OCI-LY1 (cell line): ENCODE measurements around the gene ARHGAP25.

Experiments
- H2AFZ ChIP-seq: fragments of 200-600 bp; sonication (generic), shearing (Covaris generic); 2 replicates; pipeline ENCODE4 v1.6.0; 2014; ENCODE audit warnings: antibody characterized with exemption, mild to moderate bottlenecking, low read length
- H3F3A ChIP-seq: fragments of 200-600 bp; sonication (generic), shearing (Covaris generic); 2 replicates; pipeline ENCODE4 v1.6.0; 2014; ENCODE audit warnings: mild to moderate bottlenecking, antibody characterized with exemption, low read length, moderate library complexity; ENCODE audit not compliant: insufficient read depth
- H3K27ac ChIP-seq: fragments of 200-600 bp; sonication (generic); 2 replicates; pipeline ENCODE4 v1.5.1; 2014; ENCODE audit warnings: low read length, mixed run types, mild to moderate bottlenecking, low read depth; ENCODE audit not compliant: poor library complexity, severe bottlenecking
- H3K27me3 ChIP-seq: fragments of 200-600 bp; sonication (generic); 2 replicates; pipeline ENCODE4 v1.6.0; 2014; ENCODE audit warnings: antibody characterized with exemption, mild to moderate bottlenecking, low read length, moderate library complexity; ENCODE audit not compliant: insufficient read depth
- H3K36me3 ChIP-seq: fragments of 200-600 bp; sonication (generic); 2 replicates; pipeline ENCODE4 v1.6.1; 2014; ENCODE audit warnings: mild to moderate bottlenecking, antibody characterized with exemption, low read length, moderate library complexity, mixed read lengths; ENCODE audit not compliant: insufficient read depth
- H3K4me1 ChIP-seq: fragments of 200-600 bp; sonication (generic); 2 replicates; pipeline ENCODE4 v1.5.1; 2014; ENCODE audit warnings: mild to moderate bottlenecking, low read length, moderate library complexity; ENCODE audit not compliant: insufficient read depth, severe bottlenecking
- H3K4me2 ChIP-seq: fragments of 200-600 bp; sonication (generic), shearing (Covaris generic); 2 replicates; pipeline ENCODE4 v1.6.1; 2014; ENCODE audit warnings: low read length
- H3K4me3 ChIP-seq: fragments of 200-600 bp; sonication (generic); 2 replicates; pipeline ENCODE4 v1.5.1; 2014; ENCODE audit warnings: low read length, low read depth, mild to moderate bottlenecking, mixed read lengths; ENCODE audit not compliant: poor library complexity, severe bottlenecking
- H3K79me2 ChIP-seq: fragments of 200-600 bp; shearing (Covaris generic); 2 replicates; pipeline ENCODE4 v1.6.1; 2016; ENCODE audit warnings: mixed run types, low read length, mixed read lengths; ENCODE audit not compliant: insufficient read depth
- H3K9ac ChIP-seq: fragments of 200-600 bp; sonication (generic), shearing (Covaris generic); 2 replicates; pipeline ENCODE4 v1.6.1; 2014; ENCODE audit warnings: mild to moderate bottlenecking, low read length, mixed read lengths
- H3K9me2 ChIP-seq: fragments of 200-600 bp; sonication (generic), shearing (Covaris generic); 2 replicates; pipeline ENCODE4 v1.6.1; 2014; ENCODE audit warnings: low read depth, mild to moderate bottlenecking, low read length, mixed read lengths
- H3K9me3 ChIP-seq: fragments of 200-600 bp; shearing (Covaris generic); 2 replicates; pipeline ENCODE4 v1.6.1; 2014; ENCODE audit warnings: low read length, mixed read lengths
- H4K20me1 ChIP-seq: fragments of 200-600 bp; sonication (generic), shearing (Covaris generic); 2 replicates; pipeline ENCODE4 v1.6.0; 2016; ENCODE audit warnings: mild to moderate bottlenecking, low read length; ENCODE audit not compliant: insufficient read depth
- EZH2 ChIP-seq: fragments of 200-600 bp; sonication (generic), shearing (Covaris generic); IDR thresholded peaks from 2 replicates; pipeline ENCODE4 v1.8.0; 2017; ENCODE audit warnings: borderline replicate concordance, mixed run types, mild to moderate bottlenecking, antibody characterized with exemption, low read length, moderate library complexity, mixed read lengths
- TF ChIP-seq, protein P1 (sequence below): fragments of 200-600 bp; sonication (generic), shearing (Covaris generic); IDR thresholded peaks from 2 replicates; pipeline ENCODE4 v1.5.1; 2017; ENCODE audit warnings: mild to moderate bottlenecking, antibody characterized with exemption, low read length, moderate library complexity, mixed read lengths

The ARHGAP25 gene

GRCh38 chr2:68740400-68740914, 5.8 kb downstream of the ARHGAP25 start:
- peaks cover 73% of the 10 kb centered on the region for H3K79me2 ChIP-seq
- no peak overlapping the region for H2AFZ ChIP-seq
- TF ChIP-seq, protein P1, sequence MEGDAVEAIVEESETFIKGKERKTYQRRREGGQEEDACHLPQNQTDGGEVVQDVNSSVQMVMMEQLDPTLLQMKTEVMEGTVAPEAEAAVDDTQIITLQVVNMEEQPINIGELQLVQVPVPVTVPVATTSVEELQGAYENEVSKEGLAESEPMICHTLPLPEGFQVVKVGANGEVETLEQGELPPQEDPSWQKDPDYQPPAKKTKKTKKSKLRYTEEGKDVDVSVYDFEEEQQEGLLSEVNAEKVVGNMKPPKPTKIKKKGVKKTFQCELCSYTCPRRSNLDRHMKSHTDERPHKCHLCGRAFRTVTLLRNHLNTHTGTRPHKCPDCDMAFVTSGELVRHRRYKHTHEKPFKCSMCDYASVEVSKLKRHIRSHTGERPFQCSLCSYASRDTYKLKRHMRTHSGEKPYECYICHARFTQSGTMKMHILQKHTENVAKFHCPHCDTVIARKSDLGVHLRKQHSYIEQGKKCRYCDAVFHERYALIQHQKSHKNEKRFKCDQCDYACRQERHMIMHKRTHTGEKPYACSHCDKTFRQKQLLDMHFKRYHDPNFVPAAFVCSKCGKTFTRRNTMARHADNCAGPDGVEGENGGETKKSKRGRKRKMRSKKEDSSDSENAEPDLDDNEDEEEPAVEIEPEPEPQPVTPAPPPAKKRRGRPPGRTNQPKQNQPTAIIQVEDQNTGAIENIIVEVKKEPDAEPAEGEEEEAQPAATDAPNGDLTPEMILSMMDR = no peak
- TF ChIP-seq EZH2 = no peak
- peak overlapping the region; percentile 95 for H3K27ac ChIP-seq
- H3K9me3 ChIP-seq = no peaks in the 10 kb centered on the region
- no peaks in the 10 kb centered on the region for H3K9me2 ChIP-seq
- H3K4me3 ChIP-seq = no peak overlapping the region
- peak overlapping the region; percentile 84; the same call in 1 of the 2 replicates for H3K4me2 ChIP-seq
- peaks cover 89% of the 10 kb centered on the region for H3K4me1 ChIP-seq
- peaks cover 10% of the 10 kb centered on the region for H3K36me3 ChIP-seq
- H3K9ac ChIP-seq = peak overlapping the region; percentile 4; the same call in 1 of the 2 replicates
- H3F3A ChIP-seq = peaks cover 5% of the 10 kb centered on the region; the same call in 1 of the 2 replicates
- H4K20me1 ChIP-seq = no peaks in the 10 kb centered on the region
- H3K27me3 ChIP-seq = no peaks in the 10 kb centered on the region

- Histone ChIP-seq H3K36me3 (peaks cover 17% of the 10 kb centered on the region), H2AFZ (no peak overlapping the region), H3K9me2 (no peaks in the 10 kb centered on the region), H3K27me3 (no peaks in the 10 kb centered on the region), H3K79me2 (peaks cover 65% of the 10 kb centered on the region), H3K9me3 (no peaks in the 10 kb centered on the region), H3F3A (peaks cover 5% of the 10 kb centered on the region; the same call in 1 of the 2 replicates), H3K27ac (peak overlapping the region; percentile 95), H3K4me3 (no peak overlapping the region), H3K9ac (no peak overlapping the region; the same call in 1 of the 2 replicates), H4K20me1 (no peaks in the 10 kb centered on the region), H3K4me1 (peaks cover 89% of the 10 kb centered on the region), H3K4me2 (peak overlapping the region; percentile 84)
- no peak for TF ChIP-seq EZH2
- TF ChIP-seq, protein P1 = no peak
Measured at GRCh38 chr2:68741238-68741637, 6.6 kb downstream of the ARHGAP25 start.

GRCh38 chr2:68741805-68742306, 7.2 kb downstream of the ARHGAP25 start:
- Histone ChIP-seq H3K27ac (peak overlapping the region; percentile 73), H3K4me2 (peak overlapping the region; percentile 84), H4K20me1 (no peaks in the 10 kb centered on the region), H3K9me3 (no peaks in the 10 kb centered on the region), H3K27me3 (no peaks in the 10 kb centered on the region), H3F3A (peaks cover 5% of the 10 kb centered on the region; the same call in 1 of the 2 replicates), H3K36me3 (peaks cover 20% of the 10 kb centered on the region), H3K4me3 (peak overlapping the region; percentile 49), H3K9me2 (no peaks in the 10 kb centered on the region), H3K4me1 (peaks cover 84% of the 10 kb centered on the region), H3K79me2 (peaks cover 59% of the 10 kb centered on the region), H3K9ac (peak overlapping the region; percentile 57), H2AFZ (no peak overlapping the region)
- TF ChIP-seq EZH2 = no peak
- TF ChIP-seq, protein P1 = no peak
